ENCODE data around the gene EVI5. TPM values are rescaled to one million over a fixed set of nuclear protein-coding genes. Genes with fewer than 3 reads are reported as not detected.
"Not testable (repeated sequence)": the region's sequence is repeated elsewhere in the genome, so short reads cannot be mapped to it uniquely, and the experiment has no call there.

The EVI5 gene
- total RNA-seq, 4 donors from 2014 or later = 37.7 to 59.7 (median 41.7) TPM

GRCh38 chr1:92638498-92638897, 146.4 kb downstream of the EVI5 start:
- Histone ChIP-seq H3K36me3 (peaks cover 0 to 7% of the 10 kb centered on the region in 2 donors), H3K27ac (no peak overlapping the region), H3K27me3 (no peaks in the 10 kb centered on the region), H3K4me1 (no peaks in the 10 kb centered on the region), H3K4me3 (replicated peaks in 1 of 3) (no peak overlapping the region), H3K9me3 (no peaks in the 10 kb centered on the region)
- intact Hi-C loops (cut with DNase I) = no loop called here
- TF ChIP-seq POLR2A (IDR thresholded peaks at IDR 0.05) (no peak), CTCF (IDR thresholded peaks at IDR 0.05) (no peak)
- DNase-seq = no peak

GRCh38 chr1:92635203-92635602, 149.7 kb downstream of the EVI5 start:
- DNase-seq; H3K27me3 ChIP-seq; H3K36me3 ChIP-seq; H3K27ac ChIP-seq; H3K4me3 ChIP-seq (replicated peaks in 1 of 3); intact Hi-C loops (cut with DNase I); H3K4me1 ChIP-seq; H3K9me3 ChIP-seq: not testable (repeated sequence)
- WGBS, 2 donors = 97 to 99% methylated on average over 14 to 16 of the region's 16 CpGs

GRCh38 chr1:92623187-92623778, 161.6 kb downstream of the EVI5 start:
- Histone ChIP-seq H3K27ac (no peak overlapping the region), H3K9me3 (no peaks in the 10 kb centered on the region), H3K4me1 (no peaks in the 10 kb centered on the region), H3K27me3 (no peaks in the 10 kb centered on the region), H3K36me3 (no peaks in the 10 kb centered on the region), H3K4me3 (replicated peaks in 1 of 3) (no peak overlapping the region)
- intact Hi-C loops (cut with DNase I) = no loop called here
- DNase-seq = no peak
- TF ChIP-seq POLR2A (IDR thresholded peaks at IDR 0.05) = no peak
- peak in 3 of 6 experiments; percentile 37 to 41 (median 39) for TF ChIP-seq CTCF (IDR thresholded peaks at IDR 0.05)
- WGBS, 2 donors = 85 to 86% methylated on average over 3 of the region's 3 CpGs

GRCh38 chr1:92619466-92620189, 165.3 kb downstream of the EVI5 start:
- intact Hi-C loops (cut with DNase I) = no loop called here
- TF ChIP-seq CTCF (IDR thresholded peaks at IDR 0.05) = no peak
- no peak for TF ChIP-seq POLR2A (IDR thresholded peaks at IDR 0.05)
- 89% methylated on average over 13 of the region's 13 CpGs for WGBS, 2 donors
- Histone ChIP-seq H3K27me3 (no peaks in the 10 kb centered on the region), H3K4me1 (no peaks in the 10 kb centered on the region), H3K4me3 (replicated peaks in 1 of 3) (no peak overlapping the region), H3K36me3 (no peaks in the 10 kb centered on the region), H3K9me3 (no peaks in the 10 kb centered on the region), H3K27ac (no peak overlapping the region)
- DNase-seq = no peak

- Histone ChIP-seq H3K27me3 (no peaks in the 10 kb centered on the region), H3K4me3 (replicated peaks in 1 of 3) (no peak overlapping the region), H3K27ac (no peak overlapping the region), H3K9me3 (no peaks in the 10 kb centered on the region), H3K4me1 (no peaks in the 10 kb centered on the region), H3K36me3 (peaks cover 2 to 6% of the 10 kb centered on the region in 2 donors)
- TF ChIP-seq CTCF (IDR thresholded peaks at IDR 0.05) (no peak), POLR2A (IDR thresholded peaks at IDR 0.05) (no peak)
- intact Hi-C loops (cut with DNase I) = no loop called here
- WGBS, 2 donors = 87 to 95% methylated on average over 2 of the region's 2 CpGs
- no peak for DNase-seq
These were observed 183.9 kb downstream of the EVI5 start for GRCh38 chr1:92601044-92601443.

Data from thyroid gland (tissue), 4 donors.